Measurements from ENCODE around the gene ISLR.

Gene ISLR

DNA sequence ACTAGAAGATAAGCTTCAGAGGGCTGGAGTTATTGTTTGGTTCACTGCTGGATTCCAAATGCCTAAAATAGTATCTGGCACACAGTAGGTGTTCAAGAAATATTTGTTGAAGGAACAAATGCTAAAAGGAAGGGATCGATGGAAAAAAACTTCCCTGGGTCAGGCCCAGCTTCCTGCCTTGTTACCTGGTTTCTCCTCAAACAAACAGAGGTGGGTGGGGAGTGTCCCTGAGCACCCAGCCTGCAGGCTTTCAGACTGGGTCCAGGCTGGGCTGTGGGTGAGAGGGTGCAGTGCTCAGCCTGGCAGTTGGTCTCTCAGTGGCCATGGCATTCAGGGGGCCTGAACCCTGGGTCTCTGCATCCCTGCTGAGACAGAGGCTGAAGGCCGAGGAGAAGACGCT is 43.4 kb downstream of the ISLR start:
- DNase-seq, result no peak

DNA sequence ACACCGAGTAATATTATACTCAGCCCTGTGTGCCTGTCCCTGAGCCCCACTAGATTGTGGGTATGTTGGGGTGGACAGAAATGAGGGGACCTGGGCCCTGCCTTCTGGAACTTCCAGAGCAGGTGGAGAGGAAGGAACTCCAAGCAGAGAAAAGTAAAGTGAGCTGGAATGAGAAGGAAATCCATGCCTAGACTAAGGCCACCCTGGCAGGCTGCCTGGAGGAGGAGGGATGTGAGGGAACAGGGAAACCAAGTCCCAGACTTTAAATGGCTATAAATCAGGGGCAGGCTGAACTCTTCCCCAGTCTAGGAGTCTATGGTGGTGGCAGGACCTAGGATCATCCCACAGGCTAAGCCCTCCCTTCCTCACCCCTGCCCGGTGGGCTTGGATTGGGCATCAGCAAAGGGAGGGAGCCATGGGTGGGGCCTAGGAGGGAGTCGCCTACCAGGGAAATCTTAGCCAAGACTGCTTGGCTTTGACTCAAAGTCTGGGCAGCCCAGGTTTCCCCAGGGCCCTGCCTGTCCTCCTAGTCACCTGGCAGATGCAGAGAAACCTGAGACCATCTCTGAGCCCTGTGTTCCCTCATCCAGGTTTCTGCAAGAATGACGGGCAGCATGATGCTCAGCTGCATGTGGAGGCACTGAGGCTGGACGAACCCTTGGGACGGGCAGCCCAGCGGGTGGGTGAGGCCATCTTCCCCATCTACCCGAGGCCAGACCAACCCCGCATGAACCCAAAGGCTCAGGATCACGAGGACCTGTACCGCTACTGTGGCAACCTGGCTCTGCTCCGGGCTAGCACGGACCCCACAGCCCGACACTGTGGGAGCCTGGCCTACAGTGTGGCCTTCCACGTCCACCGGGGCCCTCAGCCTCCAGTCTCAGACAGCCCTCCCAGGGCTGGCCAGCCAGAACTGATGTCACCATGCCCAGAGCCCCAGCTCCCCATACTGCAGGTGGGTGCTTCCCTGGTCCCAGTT is 44.7 kb downstream of the ISLR start:
- DNase-seq, result no peak

DNA sequence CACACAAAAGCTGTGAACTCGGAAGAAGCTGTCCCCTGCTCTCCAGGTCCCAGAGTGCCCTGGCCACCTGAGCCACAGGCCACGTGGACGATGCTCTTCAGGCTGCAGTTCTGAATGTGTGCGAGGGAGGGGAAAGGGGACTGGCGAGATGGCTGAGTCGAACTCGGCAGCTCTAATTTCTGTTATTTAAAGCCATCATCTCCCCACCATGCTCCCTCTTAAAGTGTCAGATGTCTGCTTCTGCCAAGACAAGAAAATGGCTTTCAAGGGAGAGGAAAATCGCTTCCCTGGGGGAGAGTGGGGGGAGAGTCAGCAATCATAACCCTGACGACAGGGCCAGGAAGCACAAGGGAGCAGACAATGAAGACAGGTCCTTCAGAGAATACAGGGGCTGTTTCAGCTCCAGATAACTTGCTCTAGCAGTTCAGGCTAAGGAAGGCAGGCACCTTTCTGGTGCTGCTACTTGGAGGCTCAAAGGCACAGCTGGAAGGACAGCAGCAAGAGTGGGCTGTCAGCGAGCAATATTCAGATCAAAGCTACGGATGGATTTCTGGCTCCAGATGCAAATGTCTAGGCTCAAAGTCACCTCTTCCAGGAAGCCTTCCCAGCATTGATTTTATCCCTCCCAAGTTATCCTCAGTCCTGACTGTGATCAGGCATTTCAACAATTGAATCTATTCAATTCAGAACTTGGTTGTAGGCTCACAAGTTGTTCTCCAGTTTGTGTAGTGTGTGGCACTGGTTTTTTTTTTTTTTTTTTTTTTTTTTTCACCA is 47.2 kb downstream of the ISLR start:
- no peak for DNase-seq

DNA sequence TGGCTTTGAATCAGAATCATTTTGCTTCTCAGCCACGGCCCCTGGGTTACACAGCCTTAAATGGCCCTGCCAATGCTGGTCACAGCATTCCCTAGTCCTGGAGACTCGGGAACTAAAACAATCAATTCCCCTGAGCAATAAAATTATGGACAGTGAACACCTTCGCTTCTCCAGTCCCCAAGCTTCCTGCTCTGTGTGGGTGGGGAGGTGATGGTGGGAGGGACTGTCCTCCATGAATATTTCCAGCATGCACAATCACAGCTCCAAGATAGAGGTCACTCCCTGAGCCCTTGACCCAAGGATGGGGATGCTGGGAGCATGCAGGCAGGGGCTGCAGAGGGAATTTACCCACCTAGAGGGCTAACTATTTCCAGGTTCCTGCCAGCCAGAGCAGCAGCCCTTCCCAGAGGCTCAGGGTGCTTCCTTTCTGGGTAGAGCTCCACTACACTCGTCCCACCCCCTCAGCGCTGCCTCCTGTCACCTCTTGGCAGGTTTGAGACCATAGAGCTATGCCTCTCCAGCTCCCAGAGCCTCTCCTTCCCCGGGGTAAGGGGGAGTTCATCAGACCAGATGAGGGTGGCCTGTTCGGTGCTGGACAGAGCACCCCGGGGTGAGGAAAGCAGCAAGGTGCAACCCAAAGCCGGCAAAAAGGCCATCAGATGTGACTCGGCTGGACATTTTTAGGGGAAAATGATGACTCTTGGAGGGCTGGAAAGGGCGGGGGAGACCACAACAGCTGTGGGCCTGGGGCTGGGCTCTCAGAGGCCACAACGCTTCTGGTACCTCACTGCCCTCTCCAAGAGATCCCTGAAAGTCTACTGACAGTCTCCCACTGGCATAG is 48.1 kb downstream of the ISLR start:
- DNase-seq, result no peak

DNA sequence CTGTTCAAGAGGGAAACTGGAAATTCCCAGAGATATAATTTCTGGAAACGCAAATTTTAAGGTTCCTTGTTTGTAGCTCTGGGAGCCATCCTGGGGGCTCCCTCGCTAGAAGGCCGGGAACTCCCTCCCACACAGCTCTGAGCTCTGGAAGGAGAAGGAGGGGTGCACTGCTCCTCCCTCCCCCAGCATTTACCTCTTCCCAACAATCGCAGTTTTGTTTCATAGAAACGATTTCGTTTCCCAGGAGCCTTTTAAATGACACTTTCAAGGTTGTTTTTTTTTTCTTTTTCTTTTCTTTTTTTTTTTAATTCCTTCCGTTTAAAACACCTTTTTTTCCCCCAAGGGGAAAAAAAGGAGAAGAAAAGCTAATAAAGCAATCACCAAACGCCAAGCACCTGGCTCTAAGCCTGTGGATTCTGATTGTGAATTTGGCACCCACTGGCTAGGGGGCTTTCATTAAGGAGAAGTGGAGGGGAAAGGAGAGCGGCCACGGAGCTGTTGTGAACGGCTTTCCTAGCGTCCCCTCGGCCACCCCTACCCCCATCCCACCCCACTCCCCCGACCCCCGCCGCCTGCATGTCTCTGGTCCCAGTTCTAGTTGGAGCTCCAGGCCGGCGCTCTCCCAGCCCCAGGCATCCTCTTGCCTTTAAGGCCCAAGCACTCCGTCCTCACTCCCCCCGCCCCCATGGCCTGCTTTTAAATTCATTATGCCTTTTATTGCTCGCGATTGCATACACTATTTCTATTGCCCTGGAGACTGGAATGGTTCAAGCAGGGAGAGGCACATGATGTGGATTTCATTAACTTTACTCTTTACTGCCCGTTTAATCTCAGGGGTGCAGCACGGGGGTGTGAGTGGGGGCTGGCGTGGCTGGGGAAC is 49.0 kb downstream of the ISLR start:
- DNase-seq, result no peak

DNA sequence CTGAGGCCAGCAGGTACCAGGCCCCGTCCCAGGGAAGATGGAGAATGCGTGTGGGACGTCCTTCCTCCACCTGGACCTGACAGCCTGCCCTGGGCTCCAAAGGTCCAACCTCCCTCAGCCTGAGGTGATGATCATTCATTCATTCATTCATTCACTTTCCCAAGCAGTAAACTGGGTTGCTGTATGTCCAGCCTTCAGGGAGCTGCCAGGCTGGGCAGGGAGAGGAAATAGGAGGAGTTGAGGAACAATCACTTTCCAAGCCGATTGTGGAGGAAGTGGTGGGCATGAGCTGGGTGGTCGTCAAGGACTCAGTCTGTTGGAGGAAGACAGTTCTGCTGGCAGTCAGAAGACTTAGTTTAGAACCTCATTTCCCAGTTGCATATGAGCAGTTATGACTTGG is 52.4 kb downstream of the ISLR start:
- DNase-seq, result no peak
